H1 (cell line): ENCODE measurements around the gene DDX56. TPM values are rescaled to one million over a fixed set of nuclear protein-coding genes. Genes with fewer than 3 reads are reported as not detected.

Experiments
- CHD7 ChIP-seq: fragments of 300-600 bp; sonication (generic); IDR thresholded peaks from 2 replicates; pipeline ENCODE4 v1.7.1; 2012; ENCODE audit warnings: low read length, moderate library complexity, mild to moderate bottlenecking, inconsistent platforms; ENCODE audit not compliant: insufficient replicate concordance
- RNF2 ChIP-seq: fragments of 200-900, 300-1000 bp; sonication (generic); IDR thresholded peaks from 2 replicates; pipeline ENCODE4 v1.7.1; 2016; ENCODE audit warnings: borderline replicate concordance, low read depth, mild to moderate bottlenecking, antibody characterized with exemption, low read length; ENCODE audit not compliant: poor library complexity, severe bottlenecking; ENCODE audit errors: missing control alignments
- TAF1 ChIP-seq: IDR thresholded peaks from 2 replicates; pipeline ENCODE4 v1.6.1; 2011; ENCODE audit warnings: mild to moderate bottlenecking, low read depth, low read length
- USF2 ChIP-seq: IDR thresholded peaks from 2 replicates; pipeline ENCODE4 v1.6.1; 2011; ENCODE audit warnings: low read length, improper control_type of control experiment
- polyA plus RNA-seq, 7 experiments: library from polyadenylated mRNA; depleted of rRNA in 3 of 7; stranded (reverse) in 5 of 7; unstranded in 2 of 7; fragments of >200 nt in 5 of 7; fragments of 200-250 nt in 2 of 7; gene quantifications; 1 replicate in 5 of 7; 2 replicates in 1 of 7; 4 replicates in 1 of 7; pipeline versions ENCODE4 v1.2.1 to v1.2.3, GENCODE V29; 2011 to 2013; ENCODE audit warnings: missing spikeins in 2 of 7, mixed read lengths in 2 of 7
- total RNA-seq: library from RNA; stranded (reverse); fragmentation: NEBNext Ultra II Directional; extraction: Animal tissue kit (Norgen Biotek cat#: 25700); gene quantifications from 2 replicates; pipeline ENCODE4 v1.2.1, GENCODE V29; 2021

Gene DDX56
- total and polyA plus RNA-seq, 2 of the 8 experiments (the other 6 are each of a cell fraction or from before 2014, with no cell fraction given) = 56.9 to 81.6 TPM

- TF ChIP-seq CHD7 (no peak), TAF1 (no peak), RNF2 (no peak), USF2 (no peak)
Measured at GRCh38 chr7:44608916-44609648, 35.4 kb upstream of the DDX56 start (continued).
